Measurements from ENCODE around the gene FLYWCH1. TPM values are rescaled to one million over a fixed set of nuclear protein-coding genes. Genes with fewer than 3 reads are reported as not detected.
A peak's percentile ranks its signal among the peaks of the same experiment; 100 is the strongest.

FLYWCH1 gene
- total RNA-seq, 2 experiments from 2014 or later: 24.3 to 26.1 TPM

DNA sequence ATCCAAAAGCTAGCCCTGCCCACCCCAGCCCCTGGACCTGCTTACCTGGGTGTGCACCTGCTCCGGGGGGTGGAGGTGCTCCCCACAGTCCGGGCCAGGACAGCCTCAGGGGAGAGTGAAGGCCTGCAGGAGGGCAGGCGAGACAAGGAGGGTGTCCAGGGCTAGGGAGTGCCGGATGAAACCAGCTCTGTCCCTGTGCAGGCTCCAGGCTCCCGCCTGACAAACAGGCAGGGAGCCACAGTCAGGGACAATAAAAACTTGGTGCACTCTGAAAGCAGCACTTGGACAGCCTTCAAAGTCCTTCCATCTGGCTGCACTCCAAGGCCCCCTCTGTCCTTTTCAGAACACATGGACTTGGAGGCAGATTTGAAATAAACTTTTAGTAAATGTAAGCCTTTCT lies 61.4 kb downstream of the FLYWCH1 start:
- Mint-ChIP-seq H3K27ac (no peak overlapping the region), H3K36me3 (peaks cover 36% of the 10 kb centered on the region), H3K9me3 (no peaks in the 10 kb centered on the region), H3K4me1 (peaks cover 17% of the 10 kb centered on the region), H3K4me3 (no peak overlapping the region), H3K27me3 (peaks cover 13% of the 10 kb centered on the region)
- DNase-seq: no peak

GRCh38 chr16:2973605-2974318 lies 62.0 kb downstream of the FLYWCH1 start:
- Mint-ChIP-seq H3K36me3 (peaks cover 38% of the 10 kb centered on the region), H3K27me3 (peaks cover 7% of the 10 kb centered on the region), H3K4me1 (peaks cover 10% of the 10 kb centered on the region), H3K27ac (no peak overlapping the region), H3K9me3 (no peaks in the 10 kb centered on the region), H3K4me3 (no peak overlapping the region)
- DNase-seq: no peak

- H3K27ac Mint-ChIP-seq: no peak overlapping the region
- peaks cover 10% of the 10 kb centered on the region for H3K4me1 Mint-ChIP-seq
- H3K27me3 Mint-ChIP-seq: peaks cover 7% of the 10 kb centered on the region
- H3K36me3 Mint-ChIP-seq: peaks cover 41% of the 10 kb centered on the region
- no peak for DNase-seq
- no peak overlapping the region for H3K4me3 Mint-ChIP-seq
- no peaks in the 10 kb centered on the region for H3K9me3 Mint-ChIP-seq
These were observed 62.8 kb downstream of the FLYWCH1 start for GRCh38 chr16:2974319-2975056.

- no peak overlapping the region for H3K4me3 Mint-ChIP-seq
- H3K27me3 Mint-ChIP-seq: peaks cover 7% of the 10 kb centered on the region
- no peak overlapping the region for H3K27ac Mint-ChIP-seq
- no peak for DNase-seq
- peaks cover 44% of the 10 kb centered on the region for H3K36me3 Mint-ChIP-seq
- no peaks in the 10 kb centered on the region for H3K9me3 Mint-ChIP-seq
- H3K4me1 Mint-ChIP-seq: peaks cover 10% of the 10 kb centered on the region
These were observed 63.5 kb downstream of the FLYWCH1 start for GRCh38 chr16:2975161-2975795.

DNA sequence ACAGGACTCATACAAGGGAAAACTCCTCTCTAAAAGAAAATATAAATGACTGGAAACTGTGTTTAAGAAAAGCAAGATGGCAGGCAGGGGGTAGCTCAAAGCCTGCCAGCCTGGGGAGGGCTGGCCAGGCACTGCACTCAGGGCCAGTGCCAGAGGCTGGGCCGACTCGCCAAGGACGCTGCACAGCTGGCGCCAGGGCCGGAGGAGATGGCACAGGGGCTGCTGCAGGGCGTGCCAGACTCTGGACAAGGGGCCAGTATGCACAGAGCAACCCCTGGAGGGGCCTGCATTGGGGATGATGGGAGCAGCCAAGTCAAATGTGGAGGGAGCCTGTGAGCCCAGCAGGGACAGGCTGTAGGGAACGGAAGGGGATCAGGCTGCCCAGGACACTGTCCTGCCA lies 64.5 kb downstream of the FLYWCH1 start:
- Mint-ChIP-seq H3K27ac (no peak overlapping the region), H3K36me3 (peaks cover 36% of the 10 kb centered on the region), H3K4me3 (no peak overlapping the region), H3K4me1 (peaks cover 3% of the 10 kb centered on the region), H3K9me3 (no peaks in the 10 kb centered on the region), H3K27me3 (no peaks in the 10 kb centered on the region)
- no peak for DNase-seq

DNA sequence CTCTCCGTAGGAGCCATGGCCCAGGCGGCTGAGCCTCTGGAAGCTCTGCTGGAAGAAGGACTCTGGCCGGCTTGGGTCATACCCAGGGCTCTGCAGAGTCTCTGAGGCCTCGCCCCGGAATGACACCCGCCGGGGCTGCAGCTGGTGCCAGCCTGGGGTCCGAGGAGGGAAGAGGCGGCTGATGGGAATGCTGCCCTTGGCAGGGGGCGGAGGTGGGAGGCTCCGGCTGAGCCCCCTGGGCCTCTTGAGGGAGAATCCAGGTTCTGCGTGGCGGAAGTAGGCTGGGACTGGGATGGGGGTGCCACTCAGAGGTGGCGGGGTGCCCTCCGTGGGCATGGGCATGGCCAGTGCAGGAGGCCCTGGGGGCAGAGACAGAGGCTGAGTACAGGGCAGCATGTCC lies 64.9 kb downstream of the FLYWCH1 start:
- Mint-ChIP-seq H3K4me3 (no peak overlapping the region), H3K4me1 (peaks cover 3% of the 10 kb centered on the region), H3K27ac (no peak overlapping the region), H3K36me3 (peaks cover 36% of the 10 kb centered on the region), H3K9me3 (no peaks in the 10 kb centered on the region), H3K27me3 (no peaks in the 10 kb centered on the region)
- DNase-seq: no peak

- no peak for DNase-seq
- peaks cover 31% of the 10 kb centered on the region for H3K36me3 Mint-ChIP-seq
- no peak overlapping the region for H3K4me3 Mint-ChIP-seq
- no peaks in the 10 kb centered on the region for H3K9me3 Mint-ChIP-seq
- H3K27ac Mint-ChIP-seq: no peak overlapping the region
- H3K27me3 Mint-ChIP-seq: peaks cover 3% of the 10 kb centered on the region
- H3K4me1 Mint-ChIP-seq: peaks cover 2% of the 10 kb centered on the region
These were observed 65.7 kb downstream of the FLYWCH1 start for GRCh38 chr16:2977440-2977839.

DNA sequence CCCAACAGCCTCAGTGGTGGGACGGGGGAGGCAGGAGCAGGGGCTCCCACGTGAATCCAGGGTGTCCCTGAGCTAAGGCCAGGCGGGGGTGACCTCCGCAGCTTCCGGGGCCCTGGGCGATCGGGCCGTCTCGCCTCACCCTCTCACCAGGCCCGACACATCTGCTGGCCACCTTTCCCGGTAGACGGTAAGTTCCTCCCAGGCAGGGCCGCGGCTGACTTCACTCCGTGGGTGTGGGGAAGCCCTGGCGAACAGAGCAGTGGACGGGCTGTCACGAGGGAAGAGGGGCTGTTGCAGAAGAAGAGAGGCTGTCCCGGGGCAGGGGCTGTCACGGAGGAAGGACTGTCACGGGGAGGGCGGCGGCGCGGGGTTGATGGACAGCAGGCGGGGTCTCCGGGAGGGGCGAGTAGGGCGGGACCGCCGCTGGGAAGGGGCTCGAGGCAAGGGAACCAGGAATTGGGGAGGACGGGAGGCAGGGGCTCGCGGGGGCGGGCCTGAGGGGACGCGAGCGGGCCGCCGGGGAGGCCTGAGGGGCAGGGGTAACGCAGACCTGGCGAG lies 68.0 kb downstream of the FLYWCH1 start:
- H3K36me3 Mint-ChIP-seq: peaks cover 26% of the 10 kb centered on the region
- peaks cover 5% of the 10 kb centered on the region for H3K4me1 Mint-ChIP-seq
- peak overlapping the region; percentile 90 for H3K27ac Mint-ChIP-seq
- no peaks in the 10 kb centered on the region for H3K9me3 Mint-ChIP-seq
- peaks cover 4% of the 10 kb centered on the region for H3K27me3 Mint-ChIP-seq
- peak; percentile 49 for DNase-seq
- peak overlapping the region; percentile 89 for H3K4me3 Mint-ChIP-seq

DNA sequence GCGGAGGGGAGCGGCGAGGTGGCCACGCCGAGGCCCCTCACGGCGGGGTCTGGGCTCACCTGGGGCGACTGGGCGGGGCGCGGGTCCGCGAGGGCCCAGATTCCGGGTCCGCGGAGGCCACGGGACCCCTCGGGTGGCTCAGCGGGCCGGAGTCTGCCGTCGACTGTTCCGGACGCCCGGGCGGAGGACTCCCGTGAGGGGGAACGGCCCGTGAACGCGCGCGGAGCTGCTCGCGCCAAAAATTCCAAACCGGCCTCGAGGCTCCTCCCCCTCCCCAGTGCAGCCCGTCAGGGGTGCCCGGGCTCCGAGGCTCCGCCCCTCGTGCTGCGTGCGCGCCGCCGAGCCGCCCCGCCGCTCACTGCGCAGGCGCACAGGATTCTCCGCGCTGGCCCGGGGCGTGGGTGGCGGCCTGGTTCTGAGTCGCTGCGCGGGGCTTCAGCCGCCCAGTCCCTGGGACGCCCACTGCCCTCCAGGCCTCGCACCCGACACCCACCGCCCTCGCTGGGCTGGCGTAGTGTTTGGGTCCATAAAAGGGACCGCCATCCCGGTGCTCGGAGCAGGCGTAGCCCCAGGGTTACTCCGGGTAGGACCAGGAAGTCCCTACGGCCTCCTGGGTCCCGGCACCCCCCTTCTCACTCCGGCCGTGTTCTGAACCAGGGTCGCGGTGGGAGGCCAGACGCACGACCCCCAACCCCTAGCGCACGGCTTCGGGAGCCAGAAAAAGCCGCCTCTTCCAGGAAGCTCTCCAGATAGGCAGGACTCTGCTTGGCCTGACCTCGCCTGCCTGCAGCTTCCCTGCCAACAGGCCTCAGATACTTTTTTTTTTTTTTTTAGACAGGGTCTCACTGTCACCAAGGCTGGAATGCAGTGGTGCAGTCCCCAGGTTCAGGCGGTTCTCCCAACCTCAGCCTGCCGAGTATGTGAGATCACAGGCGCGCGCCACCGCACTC lies 68.8 kb downstream of the FLYWCH1 start, which contains the start of gene PKMYT1:
Gene PKMYT1 (minus strand): TSS at position 220 of the 950 bp plus-strand sequence. CDS start 789 bp downstream, outside the sequence.
- Mint-ChIP-seq H3K4me3 (peak within 1 kb of the TSS; percentile 89), H3K27ac (peak within 1 kb of the TSS; percentile 90), H3K27me3 (peaks cover 4% of the 10 kb centered on the region), H3K4me1 (peaks cover 5% of the 10 kb centered on the region), H3K36me3 (peaks cover 26% of the 10 kb centered on the region), H3K9me3 (no peaks in the 10 kb centered on the region)
- peak; percentile 99 for DNase-seq

- H3K36me3 Mint-ChIP-seq: peaks cover 21% of the 10 kb centered on the region
- no peak for DNase-seq
- peaks cover 5% of the 10 kb centered on the region for H3K4me1 Mint-ChIP-seq
- H3K27me3 Mint-ChIP-seq: peaks cover 4% of the 10 kb centered on the region
- H3K4me3 Mint-ChIP-seq: peak overlapping the region; percentile 89
- no peaks in the 10 kb centered on the region for H3K9me3 Mint-ChIP-seq
- H3K27ac Mint-ChIP-seq: peak overlapping the region; percentile 86
These were observed 69.6 kb downstream of the FLYWCH1 start for GRCh38 chr16:2981177-2981898.

GRCh38 chr16:2981899-2982250 lies 70.1 kb downstream of the FLYWCH1 start:
- Mint-ChIP-seq H3K9me3 (no peaks in the 10 kb centered on the region), H3K36me3 (peaks cover 20% of the 10 kb centered on the region), H3K4me3 (peak overlapping the region; percentile 89), H3K4me1 (peaks cover 5% of the 10 kb centered on the region), H3K27ac (peak overlapping the region; percentile 26), H3K27me3 (peaks cover 4% of the 10 kb centered on the region)
- DNase-seq: no peak

DNA sequence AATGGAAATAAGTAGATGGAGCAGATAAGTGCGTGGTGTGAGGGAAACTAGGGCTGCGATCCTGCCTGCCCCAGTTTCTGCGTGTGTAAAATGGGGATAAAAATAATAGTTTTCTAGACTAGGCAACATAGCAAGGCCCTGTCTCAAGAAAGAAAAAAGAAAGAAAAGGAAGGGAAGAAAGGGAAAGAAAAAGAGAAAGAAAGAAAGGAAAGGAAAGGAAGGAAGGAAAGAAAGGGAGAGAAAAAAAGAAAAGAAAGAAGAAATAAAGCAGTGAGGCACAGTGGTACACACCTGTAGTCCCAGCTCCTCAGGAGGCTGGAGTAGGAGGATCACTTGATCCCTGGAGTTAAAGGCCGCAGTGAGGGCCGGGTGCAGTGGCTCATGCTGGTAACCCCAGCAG lies 70.7 kb downstream of the FLYWCH1 start:
- H3K9me3 Mint-ChIP-seq: no peaks in the 10 kb centered on the region
- no peak overlapping the region for H3K27ac Mint-ChIP-seq
- peaks cover 4% of the 10 kb centered on the region for H3K27me3 Mint-ChIP-seq
- peak overlapping the region; percentile 1 for H3K4me3 Mint-ChIP-seq
- DNase-seq: no peak
- H3K36me3 Mint-ChIP-seq: peaks cover 15% of the 10 kb centered on the region
- H3K4me1 Mint-ChIP-seq: peaks cover 5% of the 10 kb centered on the region

GRCh38 chr16:2983706-2984136 lies 72.0 kb downstream of the FLYWCH1 start:
- peak; percentile 76 for DNase-seq
- Mint-ChIP-seq H3K9me3 (no peaks in the 10 kb centered on the region), H3K36me3 (peaks cover 7% of the 10 kb centered on the region), H3K27ac (no peak overlapping the region), H3K4me3 (peak overlapping the region; percentile 48), H3K27me3 (peaks cover 4% of the 10 kb centered on the region), H3K4me1 (peaks cover 3% of the 10 kb centered on the region)

- peaks cover 11% of the 10 kb centered on the region for H3K27me3 Mint-ChIP-seq
These were observed 73.7 kb downstream of the FLYWCH1 start for GRCh38 chr16:2985462-2985861.

More at GRCh38 chr16:2985462-2985861, 73.7 kb downstream of the FLYWCH1 start:
- Mint-ChIP-seq H3K4me1 (peaks cover 3% of the 10 kb centered on the region), H3K36me3 (no peaks in the 10 kb centered on the region), H3K27ac (no peak overlapping the region), H3K4me3 (no peak overlapping the region), H3K9me3 (no peaks in the 10 kb centered on the region)
- DNase-seq: no peak
